GM21390 (cell line): Measurements from ENCODE around the gene DHX58.

ENCODE experiments used
- ATAC-seq: cut with Tn5 transposase; IDR thresholded peaks from one replicate; pipeline ENCODE4 v1.9.1; 2021; ENCODE audit not compliant: unreplicated experiment

The DHX58 gene

DNA sequence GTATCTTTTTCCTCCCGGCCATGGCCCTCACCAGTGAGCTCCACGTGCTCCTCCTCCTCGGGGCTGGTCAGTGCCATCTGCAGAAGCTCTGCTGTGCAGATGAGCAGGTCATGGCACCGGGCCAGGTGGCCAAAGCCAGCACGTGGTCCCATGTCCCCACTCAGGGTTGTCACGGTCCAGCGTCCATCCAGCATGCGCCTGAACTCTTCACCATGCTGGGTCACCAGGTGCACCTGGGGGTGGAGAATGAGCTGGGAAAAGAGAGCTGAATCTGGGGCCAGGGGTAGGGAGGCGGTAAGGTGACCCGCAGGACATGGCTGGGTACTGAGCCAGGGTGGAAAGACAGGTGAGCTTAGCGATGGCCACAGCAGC lies 1.3 kb downstream of the DHX58 start:
- no peak for ATAC-seq

DNA sequence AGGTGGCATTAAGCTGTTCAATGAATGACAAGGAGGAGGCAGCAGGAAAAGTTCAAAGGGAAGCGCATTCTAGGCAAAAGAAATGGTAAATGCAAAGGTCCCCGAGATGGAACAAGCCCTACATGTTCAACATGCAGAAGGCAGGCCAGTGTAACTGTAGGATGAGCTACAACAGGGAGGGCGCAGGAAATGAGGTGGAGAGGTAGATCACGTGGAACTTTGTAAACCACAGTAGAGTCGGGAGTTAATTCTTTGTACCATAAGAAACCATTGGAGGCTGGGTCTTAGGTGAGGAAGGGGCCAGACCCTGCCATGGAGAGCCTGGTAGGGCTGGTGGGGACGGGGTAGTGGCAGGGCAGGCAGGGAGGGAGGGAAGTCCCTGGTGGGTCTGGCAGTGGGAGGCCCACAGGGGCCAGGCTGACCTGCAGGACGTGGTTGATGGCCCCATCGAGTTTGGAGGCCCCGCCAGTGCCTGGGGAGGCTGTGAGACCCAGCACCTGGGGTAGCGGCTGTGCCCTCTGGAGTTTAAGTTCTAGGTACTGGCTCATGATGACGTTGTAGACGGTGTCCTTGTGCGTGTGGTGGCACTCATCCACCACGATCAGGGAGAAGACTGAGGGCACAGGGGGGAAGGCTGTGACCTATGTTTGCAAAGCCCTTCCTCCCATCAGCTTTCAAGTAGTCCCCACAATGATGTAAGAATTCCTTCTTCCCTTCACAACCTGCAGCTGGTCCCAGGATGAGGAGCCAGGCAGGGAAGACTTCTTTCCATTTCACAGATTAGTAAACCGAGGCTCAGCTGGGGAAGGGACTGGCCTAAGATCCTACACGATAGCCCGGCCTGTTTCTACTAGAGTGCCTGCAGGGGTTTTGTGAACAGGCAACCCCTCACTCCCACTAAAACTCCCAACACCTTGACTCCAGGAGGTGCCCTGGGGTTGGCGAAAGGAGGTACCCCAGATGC lies 1.9 kb downstream of the DHX58 start:
- no peak for ATAC-seq

DNA sequence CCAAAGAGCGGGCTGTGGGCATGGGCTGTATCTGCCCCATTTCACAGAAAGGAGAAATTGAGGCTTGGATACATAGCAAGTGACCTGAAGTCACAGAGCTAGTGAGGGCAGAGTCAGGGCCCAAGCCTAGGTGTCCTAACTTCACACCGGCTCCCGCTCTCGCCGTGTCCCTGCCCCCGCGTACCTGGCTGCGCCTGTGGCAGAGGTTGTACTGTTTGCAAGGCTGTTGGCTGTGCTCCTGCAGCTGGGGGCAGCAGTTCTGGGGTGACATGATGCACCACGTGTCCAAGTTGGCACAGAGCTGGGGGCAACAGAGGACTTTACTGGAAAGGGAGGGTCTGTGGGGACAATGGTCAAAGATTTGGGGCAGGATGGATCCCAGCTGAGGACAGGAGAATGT lies 3.4 kb downstream of the DHX58 start:
- no peak for ATAC-seq

DNA sequence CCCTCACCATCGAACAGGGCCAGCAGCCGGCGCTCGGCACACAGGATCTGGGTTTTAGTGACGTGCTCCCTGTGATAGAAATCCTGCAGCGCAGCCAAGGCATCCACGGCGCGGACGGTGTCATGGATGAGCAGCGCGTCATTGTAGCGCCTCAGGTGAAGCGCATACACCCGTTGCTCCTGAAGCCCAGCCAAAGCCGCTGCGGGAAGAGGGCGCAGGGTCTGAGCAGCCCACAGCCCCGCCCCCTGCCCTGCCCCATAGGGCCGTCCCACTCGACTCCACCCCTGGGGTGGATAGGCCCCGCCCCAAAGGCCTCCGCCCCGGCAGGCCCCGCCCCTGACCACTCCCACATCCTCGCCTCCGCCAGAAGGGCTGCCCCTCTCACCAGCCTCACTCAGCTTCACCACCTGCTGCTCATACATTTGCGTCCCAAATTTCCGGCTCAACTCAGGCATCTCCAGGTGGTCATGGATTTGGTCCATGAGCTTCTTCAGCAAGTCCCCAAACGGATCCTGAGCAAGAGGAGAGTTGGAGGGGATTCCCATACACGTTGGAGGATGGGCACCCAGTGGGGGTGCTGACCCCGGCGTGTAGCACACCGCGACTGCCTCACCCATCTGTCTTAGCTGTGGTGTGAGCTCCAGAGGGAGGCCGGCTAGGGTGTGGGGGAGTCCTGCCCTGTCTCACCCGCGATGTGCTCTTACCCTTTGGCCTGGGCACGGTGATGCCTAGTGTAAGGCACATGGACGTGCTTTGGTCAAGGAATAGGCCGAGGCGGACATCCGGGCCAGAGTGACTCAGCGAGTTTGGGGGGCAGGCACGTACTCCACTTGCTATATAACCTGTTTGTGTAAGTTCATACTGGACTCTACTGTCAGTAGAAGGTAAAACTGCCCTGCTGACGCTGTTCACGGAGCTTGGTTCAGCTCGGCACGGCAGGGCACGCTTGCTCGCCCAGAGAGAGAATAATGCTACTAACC lies 4.6 kb downstream of the DHX58 start:
- ATAC-seq, result no peak

DNA sequence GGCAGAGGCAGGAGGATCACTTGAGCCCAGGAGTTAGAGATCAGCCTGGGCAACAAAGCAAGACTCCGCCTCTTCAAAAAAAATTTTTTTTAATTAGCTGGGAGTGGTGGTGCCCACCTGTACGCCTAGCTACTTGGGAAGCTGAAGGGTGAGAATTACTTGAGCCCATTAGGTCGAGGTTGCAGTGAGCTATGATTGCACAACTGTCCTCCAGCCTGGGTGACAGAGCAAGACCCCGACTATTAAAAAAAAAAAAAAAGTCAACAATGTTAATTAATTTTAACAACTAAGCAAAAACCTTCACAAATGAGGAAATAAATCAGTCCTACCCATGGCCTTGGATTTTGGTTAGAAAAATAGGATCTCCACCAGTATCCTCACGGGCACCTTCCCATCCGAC lies 5.4 kb downstream of the DHX58 start:
- ATAC-seq, result no peak

DNA sequence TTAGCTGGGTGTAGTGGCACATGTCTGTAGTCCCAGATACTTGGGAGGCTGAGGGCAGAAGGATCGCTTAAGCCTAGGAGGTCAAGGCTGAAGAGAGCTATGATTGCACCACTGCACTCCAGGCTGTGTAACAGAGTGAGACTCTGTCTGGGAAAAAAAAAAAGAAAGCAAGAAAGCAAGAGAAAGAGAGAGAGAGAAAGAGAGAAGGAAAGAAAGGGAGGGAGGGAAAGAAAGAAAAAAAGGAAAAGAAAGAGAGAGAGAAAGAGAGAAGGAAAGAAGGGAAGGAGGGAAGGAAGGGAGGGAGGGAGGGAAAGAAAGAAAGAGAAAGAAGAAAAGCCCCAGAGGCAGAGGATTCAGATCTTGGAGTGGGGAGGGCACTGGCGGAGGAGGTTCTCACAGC lies 6.5 kb downstream of the DHX58 start:
- no peak for ATAC-seq

DNA sequence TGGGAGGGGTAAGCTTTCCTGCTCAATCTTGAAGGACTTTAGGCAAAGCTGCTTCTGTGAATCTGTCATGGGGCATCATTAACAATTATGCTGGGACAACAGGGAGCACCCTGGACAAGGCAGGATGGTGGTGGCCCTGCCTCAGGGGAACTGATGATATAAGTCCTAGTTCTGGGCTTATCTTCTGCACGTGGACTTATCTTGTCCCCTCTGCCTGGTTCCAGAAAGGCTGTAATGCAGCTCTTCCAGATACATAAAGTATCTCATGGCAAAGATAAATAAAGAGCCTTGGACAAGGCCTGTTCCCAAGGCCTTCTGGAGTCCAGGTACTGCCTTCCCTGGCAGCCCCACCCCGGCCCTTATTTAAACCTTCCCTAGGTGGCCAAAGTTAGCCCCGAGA lies 8.2 kb downstream of the DHX58 start:
- no peak for ATAC-seq

DNA sequence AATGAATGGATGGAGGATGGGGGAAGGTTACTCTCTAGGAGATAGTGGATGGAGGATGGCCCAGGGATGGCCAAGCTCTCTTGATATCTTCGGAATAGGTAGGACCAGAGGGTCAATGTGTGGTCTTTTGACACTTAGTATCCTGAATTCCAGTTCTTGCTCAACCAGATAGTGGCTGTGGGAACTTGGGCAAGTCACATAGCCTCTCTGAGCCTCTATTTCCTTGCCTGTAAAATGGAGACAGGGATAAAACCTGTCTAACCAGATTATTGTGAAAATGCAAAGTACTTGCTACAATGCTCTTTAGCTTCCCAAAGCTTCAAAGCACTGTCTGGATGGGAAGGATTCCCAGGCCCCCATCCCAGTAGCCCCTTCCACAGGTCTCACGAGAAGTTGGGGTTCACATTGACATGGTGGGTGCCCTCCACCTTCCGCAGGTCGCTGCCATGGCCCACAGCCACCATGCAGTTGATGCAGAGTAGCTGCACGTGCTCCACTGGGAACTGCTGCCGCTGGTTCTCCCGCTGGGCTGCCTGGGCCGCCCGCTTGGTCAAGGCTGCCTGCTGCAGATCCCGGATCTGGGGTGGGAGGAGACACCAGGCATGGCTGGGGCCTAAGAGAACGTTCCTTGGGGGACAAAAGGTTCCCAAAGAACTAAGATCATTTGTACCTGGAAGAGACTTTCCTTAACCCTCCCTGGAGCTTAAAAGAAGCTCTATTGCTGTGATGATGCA lies 9.1 kb downstream of the DHX58 start:
- ATAC-seq, result no peak

DNA sequence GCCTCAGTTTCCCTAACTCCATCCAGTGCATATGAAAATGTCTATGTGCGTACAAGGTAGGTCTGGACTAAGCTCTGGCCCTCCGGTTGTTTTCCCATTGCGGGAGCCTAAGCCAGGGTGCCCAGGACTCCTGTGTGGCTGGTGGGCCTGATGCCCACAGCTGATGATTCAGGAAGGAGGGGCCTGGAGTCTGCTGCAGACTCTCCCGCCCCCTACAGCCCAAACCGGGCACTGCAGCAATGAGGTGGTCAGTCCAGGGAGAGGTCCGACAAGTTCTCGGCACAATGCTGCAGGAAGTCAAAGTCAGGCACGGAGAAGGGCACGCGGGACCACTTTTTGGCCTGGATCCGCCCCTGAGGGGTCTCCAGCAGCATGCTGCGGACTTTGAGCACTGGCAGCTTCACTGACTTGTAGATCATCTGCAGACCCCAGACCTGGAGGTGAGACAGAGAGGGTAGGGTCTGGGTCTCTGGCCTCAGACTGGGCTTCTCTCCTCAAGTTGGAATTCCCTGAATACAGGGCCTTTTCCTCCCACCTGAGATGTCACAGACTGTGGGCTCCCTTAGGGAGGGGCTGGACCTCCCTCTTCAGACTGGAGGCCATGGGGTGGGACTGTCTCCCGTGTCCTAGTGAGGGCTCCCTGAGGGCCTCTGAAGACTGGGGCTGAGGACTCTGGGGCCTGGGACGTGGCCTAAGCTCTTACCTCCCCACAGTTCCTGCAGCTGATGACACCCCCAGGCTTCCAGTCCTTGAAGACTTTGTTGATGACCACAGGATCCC lies 10.8 kb downstream of the DHX58 start:
- no peak for ATAC-seq

DNA sequence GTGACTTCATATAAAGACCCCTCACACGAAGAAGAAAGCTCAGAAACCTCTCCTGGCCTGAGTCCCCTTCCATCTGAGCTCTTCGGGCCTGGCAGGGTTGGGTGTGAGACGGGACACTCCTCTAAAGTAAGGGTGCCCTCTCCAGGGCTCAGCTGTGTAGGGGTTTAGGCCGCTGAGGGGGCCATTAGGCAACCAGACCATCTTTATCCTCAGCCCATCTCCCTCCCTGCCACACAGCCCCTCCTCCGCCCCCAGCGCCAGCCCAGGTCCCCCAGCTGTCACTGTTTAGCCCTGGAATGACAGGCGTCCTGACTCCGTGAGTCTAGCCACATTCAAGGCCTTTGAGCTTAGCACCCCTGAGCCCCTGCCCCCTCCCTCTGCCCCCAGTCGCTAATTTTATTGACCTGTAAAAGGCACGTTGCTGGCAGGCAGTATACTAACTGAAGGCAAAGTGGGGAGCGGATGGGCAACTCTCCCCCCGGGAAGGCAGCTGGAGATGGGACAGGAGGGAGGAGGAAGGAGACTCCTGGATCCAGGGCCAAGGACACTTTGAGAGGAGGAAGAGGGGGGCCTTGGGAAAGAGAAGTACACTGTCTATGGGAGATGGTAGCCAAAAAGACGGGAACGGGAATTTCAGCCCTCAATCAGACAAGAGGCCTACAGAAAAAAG lies 13.6 kb downstream of the DHX58 start:
- ATAC-seq, result no peak

DNA sequence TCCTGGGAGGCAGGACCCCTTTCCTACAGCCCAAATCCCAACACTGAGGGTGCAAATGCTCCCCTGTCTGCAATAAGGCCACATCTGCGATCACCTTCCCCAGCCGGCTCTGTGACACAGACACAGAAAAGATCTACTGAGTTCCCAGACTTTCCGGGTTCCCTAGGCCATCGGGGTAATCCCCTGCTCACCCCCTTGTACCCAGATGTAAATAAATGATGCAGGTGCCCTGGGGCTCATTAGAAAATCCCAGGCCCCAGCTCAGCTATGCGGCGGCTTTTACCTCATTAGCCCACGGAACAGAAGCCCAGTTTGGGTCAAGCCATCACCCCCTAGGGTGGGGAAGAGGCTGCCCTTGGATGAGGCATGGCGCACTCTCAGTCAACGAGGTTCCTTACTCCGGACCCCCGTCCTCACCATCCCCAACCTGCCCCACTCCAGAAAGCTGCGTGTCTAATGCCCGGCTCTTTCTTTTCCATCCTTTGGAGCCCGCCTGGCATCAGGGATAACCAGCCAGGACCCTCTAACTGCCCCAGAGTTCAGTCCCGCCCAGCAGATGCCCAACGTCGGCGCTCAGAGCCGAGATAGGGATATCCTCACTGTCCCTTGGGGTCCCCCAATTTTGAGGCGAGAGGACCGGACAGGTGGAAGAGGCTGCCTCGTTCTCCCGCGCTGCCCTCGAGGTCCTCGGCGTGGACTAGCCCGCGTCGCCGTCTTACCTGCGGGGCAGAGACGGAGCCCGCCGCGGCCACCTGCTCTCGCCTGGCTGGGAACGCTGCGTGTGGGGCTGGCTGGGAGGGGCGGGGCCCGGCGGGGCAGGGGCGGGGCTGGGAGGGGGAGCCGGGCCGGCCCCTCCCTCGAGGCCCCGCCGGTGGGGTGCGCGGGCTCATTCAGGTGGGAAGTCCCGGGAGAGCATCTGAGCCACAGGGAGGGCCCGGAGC lies 14.6 kb downstream of the DHX58 start, which contains the start of gene ZNF385C:
ZNF385C (minus strand) TSS at position 783 of the 941 bp plus-strand sequence. CDS start 35,417 bp downstream, outside the sequence.
- ATAC-seq, result no peak

DNA sequence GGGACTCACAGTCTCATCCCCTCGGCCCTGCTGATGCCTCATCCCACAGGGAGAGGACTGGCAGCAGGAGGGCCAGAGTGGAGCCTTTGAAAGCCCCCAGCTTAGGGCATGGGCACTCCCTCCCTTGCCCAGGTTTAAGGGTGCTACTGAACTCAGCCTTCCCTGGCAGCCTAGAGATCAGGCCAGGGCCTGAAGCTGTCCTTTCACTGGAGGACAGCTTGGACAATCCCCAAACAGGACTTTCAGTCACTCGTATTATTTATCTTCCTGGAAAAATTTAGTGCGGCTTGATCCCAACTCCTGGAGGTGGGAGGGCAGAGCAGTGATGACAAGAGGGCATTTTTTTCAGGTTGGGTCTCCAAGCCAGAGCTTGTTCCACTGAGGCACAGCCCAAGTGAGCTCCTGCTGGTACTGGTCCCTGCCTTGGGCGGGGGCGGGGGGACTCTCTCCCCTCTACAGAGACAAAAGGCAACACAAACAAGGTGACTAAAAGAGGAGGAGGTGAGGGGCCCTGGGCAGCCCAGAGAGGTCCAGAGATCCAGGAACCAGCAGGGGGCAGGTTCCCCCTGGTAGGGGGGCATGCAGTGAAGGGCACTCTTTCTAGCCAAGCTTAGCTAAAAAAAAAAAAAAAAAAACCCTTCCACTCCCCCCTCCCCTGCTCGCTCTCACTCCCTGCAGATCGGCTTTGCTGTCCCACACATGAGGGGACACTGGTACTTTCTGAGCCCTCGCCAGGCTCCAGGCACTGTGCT lies 16.0 kb downstream of the DHX58 start:
- ATAC-seq, result no peak

DNA sequence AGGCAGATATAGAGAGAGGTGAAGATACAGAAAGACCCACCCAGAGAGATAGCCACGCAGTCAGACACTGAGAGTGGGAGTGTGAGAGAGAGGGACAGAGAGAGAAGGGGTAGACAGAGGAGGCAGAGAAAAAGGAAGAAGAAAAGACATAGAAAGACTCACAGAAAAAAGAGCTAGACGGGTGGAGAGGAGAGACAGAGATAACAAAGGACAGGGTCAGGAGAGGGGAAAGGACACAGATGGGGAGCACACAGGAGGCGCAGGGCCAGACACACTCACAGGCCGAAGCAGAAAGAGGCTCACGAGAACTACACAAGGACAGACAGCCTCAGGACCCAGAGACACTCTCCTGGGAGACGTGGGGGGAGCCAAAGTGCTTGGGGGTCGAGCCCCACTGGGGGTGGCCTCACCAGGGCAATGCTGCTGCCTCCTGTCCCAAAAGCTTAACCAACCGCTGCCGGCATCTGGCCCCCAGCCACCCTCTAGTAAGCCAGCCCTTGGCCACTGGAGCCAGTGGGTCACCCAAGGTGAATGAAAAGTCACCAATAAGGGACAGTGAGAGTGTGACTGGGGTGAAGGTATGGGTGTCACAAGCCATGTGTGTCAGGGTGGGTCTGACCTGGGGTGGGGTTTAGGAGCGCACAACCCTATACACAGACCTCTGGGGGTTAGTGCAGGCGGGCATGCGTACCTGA lies 18.0 kb downstream of the DHX58 start:
- no peak for ATAC-seq

DNA sequence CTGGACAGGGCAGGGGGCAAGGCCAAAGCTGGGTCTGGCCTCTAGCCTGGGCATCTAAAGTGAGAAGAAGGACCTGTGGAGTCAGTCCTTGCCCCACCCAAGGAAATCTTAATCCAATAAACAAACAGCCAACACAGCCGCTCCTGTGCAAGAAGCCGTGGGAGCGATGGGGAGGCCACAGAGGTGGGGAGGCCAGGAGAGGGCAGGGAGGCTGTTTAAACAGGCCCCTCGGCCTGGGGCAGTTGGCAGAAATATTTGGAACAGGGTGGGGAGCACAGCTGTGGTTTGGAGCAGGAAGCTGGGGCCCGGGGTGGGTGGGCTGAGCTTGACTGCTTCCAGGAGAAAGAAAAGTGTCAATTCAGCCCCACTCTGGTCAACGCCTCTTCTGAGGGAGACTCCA lies 19.6 kb downstream of the DHX58 start:
- no peak for ATAC-seq

DNA sequence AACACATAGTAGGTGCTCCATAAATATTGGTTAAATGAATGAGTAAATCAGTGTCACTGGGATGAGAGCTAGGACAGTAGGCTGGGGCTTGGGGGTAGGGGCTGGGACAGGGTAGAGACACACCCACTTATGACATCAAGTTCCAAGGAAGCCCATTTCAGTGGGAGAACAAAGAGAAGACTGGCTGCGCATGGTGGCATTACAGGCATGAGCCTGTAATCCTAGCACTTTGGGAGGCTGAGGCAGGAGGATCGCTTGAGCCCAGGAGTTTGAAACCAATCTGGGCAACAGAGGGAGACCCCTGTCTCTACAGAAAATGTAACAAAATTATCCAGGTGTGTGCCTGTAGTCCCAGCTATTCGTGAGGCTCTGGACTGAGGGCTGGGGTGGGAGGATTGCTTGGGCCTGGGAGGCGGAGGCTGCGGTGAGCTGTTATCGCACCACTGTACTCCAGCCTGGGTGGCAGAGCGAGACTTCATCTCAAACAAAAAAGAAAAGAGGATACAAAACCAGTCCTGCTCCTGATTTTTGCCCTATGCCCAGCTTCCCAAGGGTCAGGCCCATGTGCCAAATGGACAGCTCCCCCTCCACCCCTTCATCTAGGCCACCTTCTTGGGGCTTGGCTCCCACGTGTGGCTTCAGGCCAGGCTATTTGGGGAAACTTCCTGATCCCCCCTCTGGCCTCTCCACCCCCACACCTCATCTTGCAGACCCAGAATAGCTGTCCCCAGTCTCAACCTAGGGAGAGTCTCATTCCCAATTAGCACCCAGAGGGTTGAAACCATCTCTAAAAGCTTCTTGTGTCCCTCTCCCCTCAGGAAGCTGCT lies 21.3 kb downstream of the DHX58 start:
- no peak for ATAC-seq

DNA sequence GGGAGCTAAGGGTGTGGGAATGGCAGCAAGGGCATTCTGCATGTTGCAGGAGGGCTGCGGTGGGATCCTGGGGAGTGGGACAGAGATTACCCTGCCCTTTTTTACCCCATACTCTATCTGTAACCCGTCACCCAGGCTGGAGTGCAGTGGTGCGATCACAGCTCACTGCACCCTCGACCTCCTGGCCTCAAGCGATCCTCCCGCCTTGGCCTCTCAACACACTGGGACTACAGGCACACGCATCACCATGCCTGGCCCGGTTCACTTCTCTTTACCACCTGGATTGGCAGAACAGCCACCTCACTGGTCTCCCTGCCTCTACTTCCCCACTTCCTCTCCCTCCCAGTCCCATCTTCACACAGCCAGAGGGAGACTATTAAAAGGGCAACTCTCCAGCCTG lies 23.8 kb downstream of the DHX58 start:
- ATAC-seq, result no peak
